Smooth muscle cell (in vitro differentiated cells): ENCODE measurements around the gene DCAF16. TPM values are rescaled to one million over a fixed set of nuclear protein-coding genes. Genes with fewer than 3 reads are reported as not detected.

Source experiments
- DNase-seq: peaks from one replicate; lab custom pipeline; 2025; ENCODE audit not compliant: unreplicated experiment; lab: John Stamatoyannopoulos, UW
- H2AFZ ChIP-seq: fragments of 200-600 bp; sonication (generic); 2 replicates; pipeline ENCODE4 v1.6.0; 2016; ENCODE audit warnings: antibody characterized with exemption, low read depth, mild to moderate bottlenecking
- H3F3A ChIP-seq: fragments of 200-600 bp; sonication (generic); 2 replicates; pipeline ENCODE4 v1.6.0; 2017; ENCODE audit warnings: antibody characterized with exemption, low read depth
- H3K27ac ChIP-seq: fragments of 200-600 bp; sonication (generic); 2 replicates; pipeline ENCODE4 v1.5.1; 2016; ENCODE audit warnings: low read depth, mild to moderate bottlenecking
- H3K27me3 ChIP-seq: fragments of 200-600 bp; sonication (generic); 2 replicates; pipeline ENCODE4 v1.6.1; 2016; ENCODE audit warnings: low read depth, mild to moderate bottlenecking
- H3K36me3 ChIP-seq: fragments of 200-600 bp; sonication (generic); 2 replicates; pipeline ENCODE4 v1.5.1; 2016; ENCODE audit warnings: low read depth
- H3K4me1 ChIP-seq: fragments of 200-600 bp; sonication (generic); 2 replicates; pipeline ENCODE4 v1.5.1; 2016; ENCODE audit warnings: low read depth
- H3K4me2 ChIP-seq: fragments of 200-600 bp; sonication (generic); 2 replicates; pipeline ENCODE4 v1.6.0; 2016; ENCODE audit warnings: mild to moderate bottlenecking
- H3K4me3 ChIP-seq: fragments of 200-600 bp; sonication (generic); 2 replicates; pipeline ENCODE4 v1.5.1; 2016; ENCODE audit warnings: mild to moderate bottlenecking
- H3K79me2 ChIP-seq: fragments of 200-600 bp; sonication (generic); 2 replicates; pipeline ENCODE4 v1.6.0; 2016; ENCODE audit warnings: low read depth, mild to moderate bottlenecking
- H3K9ac ChIP-seq: fragments of 200-600 bp; sonication (generic); 2 replicates; pipeline ENCODE4 v1.6.0; 2016; ENCODE audit warnings: low read depth
- H3K9me3 ChIP-seq: fragments of 200-600 bp; sonication (generic); replicated peaks from 2 replicates; pipeline ENCODE4 v1.5.1; 2016; ENCODE audit warnings: low read depth
- H4K20me1 ChIP-seq: fragments of 200-600 bp; sonication (generic); 2 replicates; pipeline ENCODE4 v1.6.0; 2016; ENCODE audit warnings: low read depth
- WGBS: methylation state at CpG from one replicate; pipeline ENCODE4 v1.1.7; 2016; ENCODE audit warnings: low lambda C conversion rate; 5-methylcytosine and 5-hydroxymethylcytosine counted together
- polyA plus RNA-seq: library from polyadenylated mRNA; unstranded; fragments of >200 nt; fragmentation: Nextera tagmentation; extraction: Ambion mirVana; gene quantifications from 2 replicates; pipeline ENCODE4 v1.2.1, GENCODE V29; 2016
- total RNA-seq: library from RNA; depleted of rRNA; stranded (reverse); fragments of >200 nt; gene quantifications from 2 replicates; pipeline ENCODE4 v1.2.3, GENCODE V29; 2014
- TF ChIP-seq, protein P1 (sequence below): fragments of 200-600 bp; sonication (generic); IDR thresholded peaks from 2 replicates; pipeline ENCODE4 v1.5.1; 2017; ENCODE audit warnings: borderline replicate concordance, mild to moderate bottlenecking, antibody characterized with exemption; ENCODE audit not compliant: insufficient read depth, poor library complexity, severe bottlenecking

DCAF16 gene
- total and polyA plus RNA-seq, 2 experiments from 2014 or later, result 6.5 to 19.3 TPM

- no peak overlapping the region for H3K27ac ChIP-seq
- H2AFZ ChIP-seq, result no peak overlapping the region
Measured at GRCh38 chr4:17773135-17773698, 37.3 kb downstream of the DCAF16 start.

GRCh38 chr4:17771284-17771908 lies 39.2 kb downstream of the DCAF16 start:
- Histone ChIP-seq H3K4me1 (no peaks in the 10 kb centered on the region), H3K36me3 (no peaks in the 10 kb centered on the region), H4K20me1 (no peaks in the 10 kb centered on the region), H3K27me3 (no peaks in the 10 kb centered on the region), H3K9me3 (no peaks in the 10 kb centered on the region), H3F3A (no peaks in the 10 kb centered on the region), H3K4me3 (no peak overlapping the region), H3K4me2 (no peak overlapping the region), H3K79me2 (no peaks in the 10 kb centered on the region), H3K27ac (no peak overlapping the region), H3K9ac (no peak overlapping the region), H2AFZ (no peak overlapping the region)
- TF ChIP-seq, protein P1, sequence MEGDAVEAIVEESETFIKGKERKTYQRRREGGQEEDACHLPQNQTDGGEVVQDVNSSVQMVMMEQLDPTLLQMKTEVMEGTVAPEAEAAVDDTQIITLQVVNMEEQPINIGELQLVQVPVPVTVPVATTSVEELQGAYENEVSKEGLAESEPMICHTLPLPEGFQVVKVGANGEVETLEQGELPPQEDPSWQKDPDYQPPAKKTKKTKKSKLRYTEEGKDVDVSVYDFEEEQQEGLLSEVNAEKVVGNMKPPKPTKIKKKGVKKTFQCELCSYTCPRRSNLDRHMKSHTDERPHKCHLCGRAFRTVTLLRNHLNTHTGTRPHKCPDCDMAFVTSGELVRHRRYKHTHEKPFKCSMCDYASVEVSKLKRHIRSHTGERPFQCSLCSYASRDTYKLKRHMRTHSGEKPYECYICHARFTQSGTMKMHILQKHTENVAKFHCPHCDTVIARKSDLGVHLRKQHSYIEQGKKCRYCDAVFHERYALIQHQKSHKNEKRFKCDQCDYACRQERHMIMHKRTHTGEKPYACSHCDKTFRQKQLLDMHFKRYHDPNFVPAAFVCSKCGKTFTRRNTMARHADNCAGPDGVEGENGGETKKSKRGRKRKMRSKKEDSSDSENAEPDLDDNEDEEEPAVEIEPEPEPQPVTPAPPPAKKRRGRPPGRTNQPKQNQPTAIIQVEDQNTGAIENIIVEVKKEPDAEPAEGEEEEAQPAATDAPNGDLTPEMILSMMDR, result no peak
- 82% methylated on average over 8 of the region's 8 CpGs for WGBS
- no peak for DNase-seq

More at GRCh38 chr4:17773135-17773698, 37.3 kb downstream of the DCAF16 start:
- H3F3A ChIP-seq, result no peaks in the 10 kb centered on the region
- H3K4me3 ChIP-seq, result no peak overlapping the region
- no peak overlapping the region for H3K9ac ChIP-seq
- H3K9me3 ChIP-seq, result no peaks in the 10 kb centered on the region
- 95% methylated on average over 10 of the region's 10 CpGs for WGBS
- H3K79me2 ChIP-seq, result no peaks in the 10 kb centered on the region
- H3K36me3 ChIP-seq, result no peaks in the 10 kb centered on the region
- TF ChIP-seq, protein P1, result no peak
- no peaks in the 10 kb centered on the region for H3K4me1 ChIP-seq
- no peak overlapping the region for H3K4me2 ChIP-seq
- no peaks in the 10 kb centered on the region for H4K20me1 ChIP-seq
- peaks cover 8% of the 10 kb centered on the region for H3K27me3 ChIP-seq
- no peak for DNase-seq

GRCh38 chr4:17770845-17771244 lies 39.7 kb downstream of the DCAF16 start:
- no peak overlapping the region for H3K4me2 ChIP-seq
- no peaks in the 10 kb centered on the region for H3K9me3 ChIP-seq
- no peak overlapping the region for H2AFZ ChIP-seq
- no peaks in the 10 kb centered on the region for H3K79me2 ChIP-seq
- no peaks in the 10 kb centered on the region for H3K4me1 ChIP-seq
- DNase-seq, result no peak
- no peak overlapping the region for H3K9ac ChIP-seq
- H3F3A ChIP-seq, result no peaks in the 10 kb centered on the region
- H3K36me3 ChIP-seq, result no peaks in the 10 kb centered on the region
- no peak overlapping the region for H3K4me3 ChIP-seq
- 80% methylated on average over 4 of the region's 4 CpGs for WGBS
- H4K20me1 ChIP-seq, result no peaks in the 10 kb centered on the region
- no peak overlapping the region for H3K27ac ChIP-seq
- TF ChIP-seq, protein P1, result no peak
- no peaks in the 10 kb centered on the region for H3K27me3 ChIP-seq
